ENCODE data around the gene UGT2B28.
"Not testable (repeated sequence)": the region's sequence is repeated elsewhere in the genome, so short reads cannot be mapped to it uniquely, and the experiment has no call there.

Gene UGT2B28

GRCh38 chr4:69280081-69280480 is at the start of gene UGT2B28:
Gene UGT2B28 (plus strand): TSS chr4:69280475. CDS start chr4:69280501, 26 bp downstream.
- not testable (repeated sequence) for DNase-seq (ENCODE audit: low read depth in 3 of 3)

- DNase-seq (ENCODE audit: low read depth in 3 of 3): no peak
Measured at GRCh38 chr4:69239092-69239491, 41.2 kb upstream of the UGT2B28 start.

GRCh38 chr4:69239557-69240168 is 40.6 kb upstream of the UGT2B28 start:
- no peak for DNase-seq (ENCODE audit: low read depth in 3 of 3)

GRCh38 chr4:69240787-69241186 is 39.5 kb upstream of the UGT2B28 start:
- not testable (repeated sequence) for DNase-seq (ENCODE audit: low read depth in 3 of 3)

- DNase-seq (ENCODE audit: low read depth in 3 of 3): not testable (repeated sequence)
Measured at GRCh38 chr4:69241746-69242145, 38.5 kb upstream of the UGT2B28 start.

- DNase-seq (ENCODE audit: low read depth in 3 of 3): not testable (repeated sequence)
Measured at GRCh38 chr4:69242562-69243240, 37.6 kb upstream of the UGT2B28 start.

- not testable (repeated sequence) for DNase-seq (ENCODE audit: low read depth in 3 of 3)
Measured at GRCh38 chr4:69250884-69251283, 29.4 kb upstream of the UGT2B28 start.

GRCh38 chr4:69253147-69253772 is 27.0 kb upstream of the UGT2B28 start:
- DNase-seq (ENCODE audit: low read depth in 3 of 3): not testable (repeated sequence)

GRCh38 chr4:69268612-69269011 is 11.7 kb upstream of the UGT2B28 start:
- not testable (repeated sequence) for DNase-seq (ENCODE audit: low read depth in 3 of 3)

- DNase-seq (ENCODE audit: low read depth in 3 of 3): not testable (repeated sequence)
Measured at GRCh38 chr4:69296356-69296755, 16.1 kb downstream of the UGT2B28 start.

GRCh38 chr4:69308426-69309033 is 28.3 kb downstream of the UGT2B28 start:
- not testable (repeated sequence) for DNase-seq (ENCODE audit: low read depth in 3 of 3)

- not testable (repeated sequence) for DNase-seq (ENCODE audit: low read depth in 3 of 3)
Measured at GRCh38 chr4:69309549-69310076, 29.3 kb downstream of the UGT2B28 start.

GRCh38 chr4:69310262-69310661 is 30.0 kb downstream of the UGT2B28 start:
- DNase-seq (ENCODE audit: low read depth in 3 of 3): not testable (repeated sequence)

GRCh38 chr4:69317669-69318298 is 37.5 kb downstream of the UGT2B28 start:
- DNase-seq (ENCODE audit: low read depth in 3 of 3): not testable (repeated sequence)

- no peak for DNase-seq (ENCODE audit: low read depth in 3 of 3)
Measured at GRCh38 chr4:69321153-69321729, 41.0 kb downstream of the UGT2B28 start.

GRCh38 chr4:69322055-69322454 is 41.8 kb downstream of the UGT2B28 start:
- DNase-seq (ENCODE audit: low read depth in 3 of 3): no peak

- no peak for DNase-seq (ENCODE audit: low read depth in 3 of 3)
Measured at GRCh38 chr4:69323284-69323683, 43.0 kb downstream of the UGT2B28 start.

- no peak for DNase-seq (ENCODE audit: low read depth in 3 of 3)
Measured at GRCh38 chr4:69330345-69331047, 50.2 kb downstream of the UGT2B28 start.

GRCh38 chr4:69331304-69331703 is 51.0 kb downstream of the UGT2B28 start:
- DNase-seq (ENCODE audit: low read depth in 3 of 3): not testable (repeated sequence)

- DNase-seq (ENCODE audit: low read depth in 3 of 3): not testable (repeated sequence)
Measured at GRCh38 chr4:69335485-69335884, 55.2 kb downstream of the UGT2B28 start.

GRCh38 chr4:69343114-69343513 is 62.8 kb downstream of the UGT2B28 start:
- not testable (repeated sequence) for DNase-seq (ENCODE audit: low read depth in 3 of 3)
